GM12878 (cell line): ENCODE data around the gene SULT1A2.

Experiments used
- HDAC2 ChIP-seq: fragments of 200-600 bp; sonication (generic); IDR thresholded peaks from 2 replicates; pipeline ENCODE4 v1.6.1; 2017
- HDAC6 ChIP-seq: fragments of 200-600 bp; sonication (generic); IDR thresholded peaks from one replicate; pipeline ENCODE4 v1.8.0; 2017; ENCODE audit warnings: antibody characterized with exemption; ENCODE audit not compliant: unreplicated experiment
- KDM1A ChIP-seq: fragments of 200-600 bp; sonication (generic); IDR thresholded peaks from 2 replicates; pipeline ENCODE4 v1.6.1; 2016; ENCODE audit warnings: borderline replicate concordance
- NR2C1 ChIP-seq: fragments of 450-650 bp; IDR thresholded peaks from 2 replicates; pipeline ENCODE4 v1.6.1; 2017; ENCODE audit warnings: antibody characterized with exemption, mild to moderate bottlenecking, moderate library complexity
- POLR2A ChIP-seq: IDR thresholded peaks from 2 replicates; pipeline ENCODE4 v1.6.1; 2011; ENCODE audit warnings: low read depth, mild to moderate bottlenecking, low read length
- RBBP5 ChIP-seq: fragments of 200-600 bp; sonication (generic); conservative IDR thresholded peaks from 2 replicates; pipeline ENCODE4 v1.6.1; 2016
- TAF1 ChIP-seq: IDR thresholded peaks from 2 replicates; pipeline ENCODE4 v1.6.1; 2011; ENCODE audit warnings: mild to moderate bottlenecking, low read depth, low read length, borderline replicate concordance
- TF ChIP-seq, protein P1 (sequence below), 3 experiments: IDR thresholded peaks in 2 of 3; conservative IDR thresholded peaks in 1 of 3; 2 replicates each; pipeline ENCODE4 v1.5.1; 2011; ENCODE audit warnings: low read depth in 3 of 3, low read length in 3 of 3, mild to moderate bottlenecking in 3 of 3, control low read depth in 2 of 3, moderate library complexity in 2 of 3, inconsistent platforms in 1 of 3, mixed read lengths in 1 of 3; ENCODE audit not compliant: control insufficient read depth in 2 of 3, insufficient read depth in 1 of 3; ENCODE audit errors: extremely low read depth in 1 of 3
- TF ChIP-seq, protein P2 (sequence below): IDR thresholded peaks from 2 replicates; pipeline ENCODE4 v1.6.1; 2012; ENCODE audit warnings: low read depth, low read length, improper control_type of control experiment

DNA sequence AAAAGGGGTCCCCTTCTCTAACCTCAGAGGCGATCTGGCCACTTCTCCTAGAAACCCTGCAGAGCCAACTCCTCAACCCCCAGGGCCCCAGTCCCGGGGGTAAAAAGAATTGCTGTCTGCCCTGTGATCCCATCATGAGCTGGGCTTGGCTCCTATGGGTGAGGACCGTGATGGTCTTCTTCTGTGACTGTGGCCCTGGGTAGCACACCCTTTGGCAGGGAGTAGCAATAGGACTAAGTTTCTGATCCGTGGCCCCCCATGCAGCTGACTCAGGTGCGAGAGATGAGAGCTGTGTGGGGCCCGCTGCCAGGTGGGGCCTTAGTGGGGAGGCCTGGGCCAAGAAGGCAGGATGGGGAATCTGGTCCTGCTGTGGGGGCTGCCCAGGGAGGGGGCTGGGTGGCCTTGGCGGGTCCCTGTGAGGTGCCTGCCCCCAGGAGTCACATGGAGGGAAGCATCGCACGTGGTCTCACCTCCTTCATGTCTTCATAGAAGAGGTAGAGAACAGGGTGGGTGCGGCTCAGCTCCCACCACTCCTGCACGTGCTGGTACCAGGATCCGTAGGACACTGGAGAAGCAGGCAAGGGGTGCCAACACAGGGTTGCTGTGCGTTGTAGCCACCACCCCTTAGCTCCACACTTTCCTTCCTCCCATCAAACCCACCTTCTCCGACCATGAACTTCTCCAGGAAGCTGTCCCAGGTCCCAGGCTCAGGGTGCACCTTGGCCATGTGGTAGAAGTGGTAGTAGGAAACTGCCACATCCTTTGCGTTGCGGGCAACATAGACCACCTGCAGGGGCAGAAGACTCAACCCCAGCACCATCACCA, 9.7 kb upstream of the SULT1A2 start:
- TF ChIP-seq, protein P1, sequence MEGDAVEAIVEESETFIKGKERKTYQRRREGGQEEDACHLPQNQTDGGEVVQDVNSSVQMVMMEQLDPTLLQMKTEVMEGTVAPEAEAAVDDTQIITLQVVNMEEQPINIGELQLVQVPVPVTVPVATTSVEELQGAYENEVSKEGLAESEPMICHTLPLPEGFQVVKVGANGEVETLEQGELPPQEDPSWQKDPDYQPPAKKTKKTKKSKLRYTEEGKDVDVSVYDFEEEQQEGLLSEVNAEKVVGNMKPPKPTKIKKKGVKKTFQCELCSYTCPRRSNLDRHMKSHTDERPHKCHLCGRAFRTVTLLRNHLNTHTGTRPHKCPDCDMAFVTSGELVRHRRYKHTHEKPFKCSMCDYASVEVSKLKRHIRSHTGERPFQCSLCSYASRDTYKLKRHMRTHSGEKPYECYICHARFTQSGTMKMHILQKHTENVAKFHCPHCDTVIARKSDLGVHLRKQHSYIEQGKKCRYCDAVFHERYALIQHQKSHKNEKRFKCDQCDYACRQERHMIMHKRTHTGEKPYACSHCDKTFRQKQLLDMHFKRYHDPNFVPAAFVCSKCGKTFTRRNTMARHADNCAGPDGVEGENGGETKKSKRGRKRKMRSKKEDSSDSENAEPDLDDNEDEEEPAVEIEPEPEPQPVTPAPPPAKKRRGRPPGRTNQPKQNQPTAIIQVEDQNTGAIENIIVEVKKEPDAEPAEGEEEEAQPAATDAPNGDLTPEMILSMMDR (IDR thresholded peaks at IDR 0.05 in 2 of 3, conservative IDR thresholded peaks at IDR 0.05 in 1 of 3; ENCODE audit: control insufficient read depth in 2 of 3, extremely low read depth in 1 of 3, insufficient read depth in 1 of 3, low read depth in 3 of 3, low read length in 3 of 3): no peak
- TF ChIP-seq, protein P2, sequence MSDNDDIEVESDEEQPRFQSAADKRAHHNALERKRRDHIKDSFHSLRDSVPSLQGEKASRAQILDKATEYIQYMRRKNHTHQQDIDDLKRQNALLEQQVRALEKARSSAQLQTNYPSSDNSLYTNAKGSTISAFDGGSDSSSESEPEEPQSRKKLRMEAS: no peak
- TF ChIP-seq HDAC2: no peak
- no peak for TF ChIP-seq POLR2A
- no peak for TF ChIP-seq NR2C1
- TF ChIP-seq RBBP5: no peak
- no peak for TF ChIP-seq HDAC6
- no peak for TF ChIP-seq TAF1
- no peak for TF ChIP-seq KDM1A
